HepG2 (cell line): ENCODE measurements around the gene UQCRHL. TPM values are rescaled to one million over a fixed set of nuclear protein-coding genes. Genes with fewer than 3 reads are reported as not detected.

Source experiments
- CHD4 ChIP-seq: fragments of 200-600 bp; sonication (generic); IDR thresholded peaks from 2 replicates; pipeline ENCODE4 v1.7.0; 2017; ENCODE audit warnings: mild to moderate bottlenecking, low read length, borderline replicate concordance
- NR2F2 ChIP-seq: IDR thresholded peaks from 2 replicates; pipeline ENCODE4 v1.6.1; 2012; ENCODE audit warnings: low read depth, inconsistent platforms, borderline replicate concordance
- PRPF4 ChIP-seq: fragments of 200-400 bp; formaldehyde crosslinking; IDR thresholded peaks from 2 replicates; pipeline ENCODE4 v1.6.1; 2016; ENCODE audit warnings: low read length, low read depth; ENCODE audit not compliant: poor library complexity, severe bottlenecking
- RBFOX2 ChIP-seq: fragments of 200-400 bp; formaldehyde crosslinking; IDR thresholded peaks from 2 replicates; pipeline ENCODE4 v1.6.1; 2017; ENCODE audit warnings: low read depth, mild to moderate bottlenecking, low read length
- REXO4 ChIP-seq: sonication (generic); formaldehyde crosslinking; IDR thresholded peaks from 2 replicates; pipeline ENCODE4 v1.8.0; 2022; ENCODE audit warnings: missing genetic modification reagents, mild to moderate bottlenecking, borderline replicate concordance
- SP5 ChIP-seq: IDR thresholded peaks from 2 replicates; pipeline ENCODE4 v1.6.1; 2016; ENCODE audit warnings: low read depth, borderline replicate concordance
- TBP ChIP-seq: sonication (generic); formaldehyde crosslinking; IDR thresholded peaks from 2 replicates; pipeline ENCODE4 v1.5.0; 2020; ENCODE audit warnings: missing genetic modification reagents
- TP53 ChIP-seq: sonication (generic); formaldehyde crosslinking; conservative IDR thresholded peaks from 2 replicates; pipeline ENCODE4 v1.4.0; 2020; ENCODE audit warnings: missing genetic modification reagents
- YEATS4 ChIP-seq: sonication (generic); formaldehyde crosslinking; IDR thresholded peaks from 2 replicates; pipeline ENCODE4 v1.4.0; 2020; ENCODE audit warnings: missing genetic modification reagents, borderline replicate concordance
- ZIK1 ChIP-seq: sonication (generic); formaldehyde crosslinking; IDR thresholded peaks from 2 replicates; pipeline ENCODE4 v1.5.0; 2020; ENCODE audit warnings: mild to moderate bottlenecking, low read depth, missing genetic modification reagents, borderline replicate concordance
- ZNF205 ChIP-seq: IDR thresholded peaks from 2 replicates; pipeline ENCODE4 v1.6.1; 2018; ENCODE audit warnings: missing biosample characterization, missing genetic modification reagents
- ZNF766 ChIP-seq: sonication (generic); formaldehyde crosslinking; IDR thresholded peaks from 2 replicates; pipeline ENCODE4 v1.5.0; 2020; ENCODE audit warnings: missing genetic modification reagents, borderline replicate concordance
- ZSCAN29 ChIP-seq: sonication (generic); formaldehyde crosslinking; conservative IDR thresholded peaks from 2 replicates; pipeline ENCODE4 v1.4.0; 2020; ENCODE audit warnings: mild to moderate bottlenecking, missing genetic modification reagents
- polyA plus RNA-seq, 8 experiments: library from polyadenylated mRNA; depleted of rRNA in 3 of 8; stranded (reverse) in 7 of 8; unstranded in 1 of 8; fragments of >200 nt; fragmentation: Illumina TruSeq in 4 of 8; extraction: Trizol in 4 of 8; gene quantifications; 2 replicates each; pipeline versions ENCODE4 v1.2.1 to v1.2.3, GENCODE V29; 2011 to 2016; ENCODE audit warnings: low read depth in 4 of 8, missing spikeins in 1 of 8, mixed read lengths in 1 of 8; ENCODE audit not compliant: insufficient read depth in 1 of 8
- total RNA-seq, 5 experiments: library from RNA; depleted of rRNA; stranded (reverse); fragments of >200 nt; fragmentation: Illumina TruSeq; extraction: Trizol; gene quantifications; 2 replicates each; pipeline ENCODE4 v1.2.3, GENCODE V29; 2016; ENCODE audit warnings: low read depth in 1 of 5
- TF ChIP-seq, protein P1 (sequence below): IDR thresholded peaks from 2 replicates; pipeline ENCODE4 v1.6.1; 2018; ENCODE audit warnings: missing genetic modification reagents
- TF ChIP-seq, protein P2 (sequence below): sonication (generic); formaldehyde crosslinking; IDR thresholded peaks from 2 replicates; pipeline ENCODE4 v1.5.0; 2020; ENCODE audit warnings: mild to moderate bottlenecking, missing genetic modification reagents
- TF ChIP-seq, protein P3 (sequence below): sonication (generic); formaldehyde crosslinking; IDR thresholded peaks from 2 replicates; pipeline ENCODE4 v1.5.0; 2020; ENCODE audit warnings: missing genetic modification reagents
- TF ChIP-seq, protein P4 (sequence below): sonication (generic); formaldehyde crosslinking; IDR thresholded peaks from 2 replicates; pipeline ENCODE4 v1.5.1; 2020; ENCODE audit warnings: missing genetic modification reagents, mild to moderate bottlenecking, borderline replicate concordance

The UQCRHL gene
- total and polyA plus RNA-seq, 2 of the 13 experiments (the other 11 are each of a cell fraction or from before 2014, with no cell fraction given): 1.8 to 2.3 TPM

DNA sequence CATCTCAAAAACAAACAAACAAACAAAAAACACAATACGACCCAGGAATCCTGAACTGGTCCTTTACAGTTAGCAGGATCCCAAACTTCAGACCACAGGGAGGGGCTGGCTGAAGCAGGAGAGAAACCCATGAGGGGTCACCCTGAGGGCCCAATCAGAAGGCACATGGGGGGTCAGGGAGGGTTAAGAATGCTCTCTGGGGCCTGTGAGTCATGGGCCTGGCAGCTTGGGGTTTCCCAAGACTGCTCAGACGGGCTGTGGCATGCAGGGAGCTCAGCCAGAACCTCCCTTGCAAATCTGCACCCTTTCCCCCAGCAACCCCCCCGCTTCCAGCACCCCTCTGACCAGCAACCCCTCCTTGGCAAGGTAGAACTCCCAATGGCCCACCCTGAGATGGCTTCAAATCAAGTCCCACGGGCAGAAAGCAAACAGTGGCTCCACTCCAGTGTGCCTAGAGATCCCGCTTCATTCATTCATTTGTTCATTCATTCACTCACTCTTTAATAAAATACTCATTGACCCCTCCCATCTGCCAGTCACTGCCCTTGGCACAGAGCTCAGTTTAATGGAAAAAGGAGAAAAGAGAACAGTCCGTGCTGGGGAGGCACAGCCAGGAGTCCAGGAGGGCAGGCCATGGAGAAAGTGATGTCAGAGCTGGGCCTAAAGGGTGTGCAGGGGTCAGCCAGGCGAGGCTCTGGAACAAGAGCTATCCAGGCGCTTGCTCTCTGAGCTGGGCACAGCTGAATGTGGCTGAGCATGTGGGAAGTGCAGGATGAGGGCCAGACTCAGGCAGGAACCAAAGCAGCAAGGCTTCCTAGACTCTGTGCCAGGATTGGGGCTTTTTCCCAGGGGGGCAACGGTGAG is 8.2 kb downstream of the UQCRHL start (continued):
- TF ChIP-seq ZSCAN29 (no peak), ZIK1 (CRISPR knock-in tag) (no peak), RBFOX2 (no peak), CHD4 (0 out of 2 replicates have a peak, but pooled peaks have one; percentile 44), ZNF766 (CRISPR knock-in tag) (no peak), SP5 (CRISPR knock-in tag) (no peak), TP53 (CRISPR knock-in tag) (0 out of 2 replicates have a peak, but pooled peaks have one; percentile 40), NR2F2 (no peak), TBP (CRISPR knock-in tag) (no peak), REXO4 (CRISPR knock-in tag) (no peak), PRPF4 (no peak), YEATS4 (CRISPR knock-in tag) (no peak), ZNF205 (CRISPR knock-in tag) (no peak)
- TF ChIP-seq, protein P1, sequence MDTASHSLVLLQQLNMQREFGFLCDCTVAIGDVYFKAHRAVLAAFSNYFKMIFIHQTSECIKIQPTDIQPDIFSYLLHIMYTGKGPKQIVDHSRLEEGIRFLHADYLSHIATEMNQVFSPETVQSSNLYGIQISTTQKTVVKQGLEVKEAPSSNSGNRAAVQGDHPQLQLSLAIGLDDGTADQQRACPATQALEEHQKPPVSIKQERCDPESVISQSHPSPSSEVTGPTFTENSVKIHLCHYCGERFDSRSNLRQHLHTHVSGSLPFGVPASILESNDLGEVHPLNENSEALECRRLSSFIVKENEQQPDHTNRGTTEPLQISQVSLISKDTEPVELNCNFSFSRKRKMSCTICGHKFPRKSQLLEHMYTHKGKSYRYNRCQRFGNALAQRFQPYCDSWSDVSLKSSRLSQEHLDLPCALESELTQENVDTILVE: no peak
- TF ChIP-seq, protein P2, sequence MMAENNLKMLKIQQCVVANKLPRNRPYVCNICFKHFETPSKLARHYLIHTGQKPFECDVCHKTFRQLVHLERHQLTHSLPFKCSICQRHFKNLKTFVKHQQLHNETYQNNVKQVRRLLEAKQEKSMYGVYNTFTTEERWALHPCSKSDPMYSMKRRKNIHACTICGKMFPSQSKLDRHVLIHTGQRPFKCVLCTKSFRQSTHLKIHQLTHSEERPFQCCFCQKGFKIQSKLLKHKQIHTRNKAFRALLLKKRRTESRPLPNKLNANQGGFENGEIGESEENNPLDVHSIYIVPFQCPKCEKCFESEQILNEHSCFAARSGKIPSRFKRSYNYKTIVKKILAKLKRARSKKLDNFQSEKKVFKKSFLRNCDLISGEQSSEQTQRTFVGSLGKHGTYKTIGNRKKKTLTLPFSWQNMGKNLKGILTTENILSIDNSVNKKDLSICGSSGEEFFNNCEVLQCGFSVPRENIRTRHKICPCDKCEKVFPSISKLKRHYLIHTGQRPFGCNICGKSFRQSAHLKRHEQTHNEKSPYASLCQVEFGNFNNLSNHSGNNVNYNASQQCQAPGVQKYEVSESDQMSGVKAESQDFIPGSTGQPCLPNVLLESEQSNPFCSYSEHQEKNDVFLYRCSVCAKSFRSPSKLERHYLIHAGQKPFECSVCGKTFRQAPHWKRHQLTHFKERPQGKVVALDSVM: no peak
- TF ChIP-seq, protein P3, sequence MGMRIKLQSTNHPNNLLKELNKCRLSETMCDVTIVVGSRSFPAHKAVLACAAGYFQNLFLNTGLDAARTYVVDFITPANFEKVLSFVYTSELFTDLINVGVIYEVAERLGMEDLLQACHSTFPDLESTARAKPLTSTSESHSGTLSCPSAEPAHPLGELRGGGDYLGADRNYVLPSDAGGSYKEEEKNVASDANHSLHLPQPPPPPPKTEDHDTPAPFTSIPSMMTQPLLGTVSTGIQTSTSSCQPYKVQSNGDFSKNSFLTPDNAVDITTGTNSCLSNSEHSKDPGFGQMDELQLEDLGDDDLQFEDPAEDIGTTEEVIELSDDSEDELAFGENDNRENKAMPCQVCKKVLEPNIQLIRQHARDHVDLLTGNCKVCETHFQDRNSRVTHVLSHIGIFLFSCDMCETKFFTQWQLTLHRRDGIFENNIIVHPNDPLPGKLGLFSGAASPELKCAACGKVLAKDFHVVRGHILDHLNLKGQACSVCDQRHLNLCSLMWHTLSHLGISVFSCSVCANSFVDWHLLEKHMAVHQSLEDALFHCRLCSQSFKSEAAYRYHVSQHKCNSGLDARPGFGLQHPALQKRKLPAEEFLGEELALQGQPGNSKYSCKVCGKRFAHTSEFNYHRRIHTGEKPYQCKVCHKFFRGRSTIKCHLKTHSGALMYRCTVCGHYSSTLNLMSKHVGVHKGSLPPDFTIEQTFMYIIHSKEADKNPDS (CRISPR knock-in tag): 0 out of 2 replicates have a peak, but pooled peaks have one; percentile 52
- TF ChIP-seq, protein P4, sequence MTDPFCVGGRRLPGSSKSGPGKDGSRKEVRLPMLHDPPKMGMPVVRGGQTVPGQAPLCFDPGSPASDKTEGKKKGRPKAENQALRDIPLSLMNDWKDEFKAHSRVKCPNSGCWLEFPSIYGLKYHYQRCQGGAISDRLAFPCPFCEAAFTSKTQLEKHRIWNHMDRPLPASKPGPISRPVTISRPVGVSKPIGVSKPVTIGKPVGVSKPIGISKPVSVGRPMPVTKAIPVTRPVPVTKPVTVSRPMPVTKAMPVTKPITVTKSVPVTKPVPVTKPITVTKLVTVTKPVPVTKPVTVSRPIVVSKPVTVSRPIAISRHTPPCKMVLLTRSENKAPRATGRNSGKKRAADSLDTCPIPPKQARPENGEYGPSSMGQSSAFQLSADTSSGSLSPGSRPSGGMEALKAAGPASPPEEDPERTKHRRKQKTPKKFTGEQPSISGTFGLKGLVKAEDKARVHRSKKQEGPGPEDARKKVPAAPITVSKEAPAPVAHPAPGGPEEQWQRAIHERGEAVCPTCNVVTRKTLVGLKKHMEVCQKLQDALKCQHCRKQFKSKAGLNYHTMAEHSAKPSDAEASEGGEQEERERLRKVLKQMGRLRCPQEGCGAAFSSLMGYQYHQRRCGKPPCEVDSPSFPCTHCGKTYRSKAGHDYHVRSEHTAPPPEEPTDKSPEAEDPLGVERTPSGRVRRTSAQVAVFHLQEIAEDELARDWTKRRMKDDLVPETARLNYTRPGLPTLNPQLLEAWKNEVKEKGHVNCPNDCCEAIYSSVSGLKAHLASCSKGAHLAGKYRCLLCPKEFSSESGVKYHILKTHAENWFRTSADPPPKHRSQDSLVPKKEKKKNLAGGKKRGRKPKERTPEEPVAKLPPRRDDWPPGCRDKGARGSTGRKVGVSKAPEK (CRISPR knock-in tag): no peak
- TF ChIP-seq, all 625 proteins: peak for 33
